Activated CD8-positive, alpha-beta memory T cell treated with anti-CD3 and anti-CD28 coated beads, Interleukin-2, amount 10 ng/mL, durations not matched to agents 7 days and 5 days (primary cell): Measurements from ENCODE around the gene FBXW5. TPM values are rescaled to one million over a fixed set of nuclear protein-coding genes. Genes with fewer than 3 reads are reported as not detected.

Source experiments
- ATAC-seq: fragments of 150-1000 bp; cut with Tn5 transposase; one replicate; pipeline ENCODE4 v1.10.0; 2021; ENCODE audit warnings: moderate library complexity
- CTCF ChIA-PET: fragments of 350-600 bp; sonication (Branson Sonifier 250); formaldehyde crosslinking; loops from one replicate; lab custom pipeline; 2021; ENCODE audit warnings: antibody characterized with exemption; lab: Charles Lee
- DNase-seq: peaks from one replicate; pipeline ENCODE4 v3.0.0-alpha.2; 2020
- H3K27ac Mint-ChIP-seq: one replicate; pipeline ENCODE4 v1.8.0; 2021; ENCODE audit warnings: mild to moderate bottlenecking, mixed read lengths
- H3K27me3 Mint-ChIP-seq: one replicate; pipeline ENCODE4 v1.8.0; 2021; ENCODE audit warnings: mixed read lengths
- H3K36me3 Mint-ChIP-seq: one replicate; pipeline ENCODE4 v1.8.0; 2021; ENCODE audit warnings: mild to moderate bottlenecking, mixed read lengths
- H3K4me1 Mint-ChIP-seq: one replicate; pipeline ENCODE4 v1.8.0; 2021; ENCODE audit warnings: mixed read lengths
- H3K4me3 Mint-ChIP-seq: one replicate; pipeline ENCODE4 v1.8.0; 2021; ENCODE audit warnings: mild to moderate bottlenecking, moderate library complexity, mixed read lengths
- H3K9me3 Mint-ChIP-seq: one replicate; pipeline ENCODE4 v1.8.0; 2022; ENCODE audit warnings: low read depth, mixed read lengths
- total RNA-seq, 2 experiments: library from RNA; stranded (reverse); gene quantifications; one replicate each; pipeline ENCODE4 v1.2.3, GENCODE V29; 2021

FBXW5 gene
- total RNA-seq, 2 experiments from 2014 or later = 106 to 107 TPM

DNA sequence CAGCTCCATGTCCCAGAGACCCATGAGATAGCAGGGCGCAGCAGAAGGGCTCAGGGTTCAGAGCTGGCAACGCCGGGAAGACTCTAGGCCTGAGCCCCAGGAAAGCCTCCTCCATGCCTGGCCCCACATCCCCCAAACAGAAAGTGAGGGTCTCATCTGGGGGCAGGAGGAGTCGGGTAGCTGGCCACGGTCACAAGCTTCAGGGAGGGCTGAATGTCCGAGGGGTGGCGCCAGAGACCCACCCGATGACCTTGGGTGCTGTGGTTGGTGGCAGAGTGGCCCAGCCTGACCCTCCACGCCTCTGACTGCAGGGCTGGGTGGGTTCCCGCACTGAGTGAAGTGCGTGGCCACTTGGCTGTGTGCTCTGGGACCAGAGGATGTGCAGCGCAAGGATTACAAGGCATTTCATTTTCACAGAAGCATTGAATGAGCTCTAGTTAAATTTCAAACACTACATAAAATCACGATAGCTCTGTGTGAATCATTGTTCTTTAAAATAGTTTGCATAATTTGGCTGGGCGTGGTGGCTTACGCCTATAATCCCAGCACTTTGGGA is 3.5 kb upstream of the FBXW5 start:
- H3K27me3 Mint-ChIP-seq = no peaks in the 10 kb centered on the region
- no peaks in the 10 kb centered on the region for H3K9me3 Mint-ChIP-seq
- H3K36me3 Mint-ChIP-seq = no peaks in the 10 kb centered on the region
- H3K4me1 Mint-ChIP-seq = peaks cover 16% of the 10 kb centered on the region
- H3K4me3 Mint-ChIP-seq = peak overlapping the region; percentile 15
- peak overlapping the region; percentile 54 for H3K27ac Mint-ChIP-seq
- DNase-seq (peak; percentile 57), ATAC-seq (no peak)
- CTCF ChIA-PET = interaction anchor here (0.6 to 7.3 kb wide), 29 partner anchors 11 to 288 kb away, joined by 3 to 183 read pairs (median 5); partner anchors contain the start of genes ABCA2, AJM1, CLIC3 and FUT7

DNA sequence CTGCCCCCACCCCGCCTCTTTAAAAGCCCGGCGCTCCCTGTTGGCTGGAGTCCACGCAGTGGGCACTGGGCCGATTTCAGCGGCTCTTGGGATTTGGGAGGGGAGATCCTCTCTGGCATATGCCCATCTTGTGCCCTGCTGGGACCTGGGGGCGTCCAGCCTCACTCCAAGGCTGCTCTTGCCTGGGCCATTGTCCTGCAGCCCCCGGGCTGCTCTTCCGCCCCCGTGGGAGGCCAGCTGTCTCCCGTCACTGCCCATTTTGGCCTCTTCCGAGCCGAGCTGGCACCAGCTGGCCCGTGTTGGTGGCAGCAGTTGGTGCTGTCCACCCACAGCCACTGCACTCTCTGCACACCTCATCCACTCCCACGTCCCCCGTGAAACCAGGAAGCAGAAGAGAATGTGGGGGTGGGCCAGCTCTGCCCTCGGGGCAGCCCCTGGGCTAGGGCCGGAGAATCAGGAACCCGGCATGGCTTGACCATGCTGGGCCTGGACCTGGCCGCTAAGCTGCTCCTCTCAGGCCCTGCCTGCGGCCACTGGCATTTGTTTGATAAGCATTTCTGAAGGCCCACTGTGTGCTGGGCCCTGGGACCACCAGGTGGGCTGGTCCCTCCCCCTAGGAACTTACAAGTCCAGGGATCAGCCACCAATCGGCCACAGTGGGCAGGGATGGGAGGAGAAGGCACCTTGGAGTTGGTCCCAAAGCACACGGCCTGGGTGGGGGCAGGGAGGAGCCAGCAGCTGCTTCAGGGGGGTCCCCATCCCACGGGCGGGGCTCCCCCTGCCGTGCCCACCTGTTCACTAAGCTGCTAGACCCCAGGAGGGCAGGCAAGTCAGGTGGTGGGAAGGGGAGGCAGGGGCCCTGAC is 2.7 kb upstream of the FBXW5 start:
- Mint-ChIP-seq H3K27me3 (no peaks in the 10 kb centered on the region), H3K36me3 (peaks cover 5% of the 10 kb centered on the region), H3K9me3 (no peaks in the 10 kb centered on the region), H3K4me3 (no peak overlapping the region), H3K4me1 (peaks cover 20% of the 10 kb centered on the region), H3K27ac (no peak overlapping the region)
- CTCF ChIA-PET = interaction anchor here (0.5 to 7.3 kb wide), 27 partner anchors 12 to 289 kb away, joined by 3 to 183 read pairs (median 6); partner anchors contain the start of genes ABCA2, AJM1, CLIC3 and FUT7
- ATAC-seq (no peak), DNase-seq (no peak)

- no peak for DNase-seq
- Mint-ChIP-seq H3K27me3 (no peaks in the 10 kb centered on the region), H3K27ac (no peak overlapping the region), H3K9me3 (no peaks in the 10 kb centered on the region), H3K4me3 (no peak overlapping the region), H3K4me1 (peaks cover 20% of the 10 kb centered on the region), H3K36me3 (peaks cover 9% of the 10 kb centered on the region)
- CTCF ChIA-PET = interaction anchor here (0.5 to 7.3 kb wide), 9 partner anchors 9 to 122 kb away, joined by 3 to 183 read pairs (median 6); partner anchors contain the start of genes ABCA2, AJM1, CLIC3 and FUT7
- no peak for ATAC-seq
These were observed 1.9 kb upstream of the FBXW5 start for GRCh38 chr9:136946228-136947027.

DNA sequence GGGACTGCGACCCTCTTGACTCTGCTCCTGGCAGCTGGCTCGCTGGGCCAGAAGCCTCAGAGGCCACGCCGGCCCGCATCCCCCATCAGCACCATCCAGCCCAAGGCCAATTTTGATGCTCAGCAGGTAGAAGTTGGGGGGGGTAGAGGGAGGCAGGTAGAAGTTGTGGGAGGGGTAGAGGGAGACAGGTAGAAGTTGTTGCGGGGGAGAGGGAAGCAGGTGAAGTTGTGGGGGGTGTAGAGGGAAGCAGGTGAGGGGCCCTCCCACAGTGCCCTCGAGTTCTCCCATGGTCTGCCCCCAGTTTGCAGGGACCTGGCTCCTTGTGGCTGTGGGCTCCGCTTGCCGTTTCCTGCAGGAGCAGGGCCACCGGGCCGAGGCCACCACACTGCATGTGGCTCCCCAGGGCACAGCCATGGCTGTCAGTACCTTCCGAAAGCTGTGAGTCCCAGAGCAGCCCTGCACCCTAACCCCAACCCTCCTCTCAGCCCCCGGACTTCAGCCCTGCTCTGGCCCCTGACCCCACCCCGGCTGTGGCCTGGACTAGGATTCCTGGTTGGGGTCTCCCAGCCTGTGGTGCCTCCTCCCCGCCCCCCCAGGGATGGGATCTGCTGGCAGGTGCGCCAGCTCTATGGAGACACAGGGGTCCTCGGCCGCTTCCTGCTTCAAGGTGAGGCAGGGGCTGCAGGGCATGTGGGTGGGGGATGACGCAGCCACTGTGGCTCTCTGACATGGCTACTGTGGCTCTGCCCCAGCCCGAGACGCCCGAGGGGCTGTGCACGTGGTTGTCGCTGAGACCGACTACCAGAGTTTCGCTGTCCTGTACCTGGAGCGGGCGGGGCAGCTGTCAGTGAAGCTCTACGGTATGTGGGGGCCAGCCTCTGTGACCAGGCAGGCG is 1.0 kb upstream of the FBXW5 start:
- no peak for ATAC-seq
- Mint-ChIP-seq H3K27ac (peak overlapping the region; percentile 81), H3K4me1 (peaks cover 20% of the 10 kb centered on the region), H3K27me3 (no peaks in the 10 kb centered on the region), H3K36me3 (peaks cover 13% of the 10 kb centered on the region), H3K4me3 (no peak overlapping the region), H3K9me3 (no peaks in the 10 kb centered on the region)
- CTCF ChIA-PET = interaction anchor here (0.7 to 7.3 kb wide), 12 partner anchors 8 to 122 kb away, joined by 3 to 183 read pairs (median 4); partner anchors contain the start of genes ABCA2, AJM1, CLIC3 and FUT7
- DNase-seq = no peak

GRCh38 chr9:136944212-136944518 is 373 bp downstream of the FBXW5 start:
- peak overlapping the region; percentile 79 for H3K4me3 Mint-ChIP-seq
- DNase-seq (no peak), ATAC-seq (no peak)
- H3K36me3 Mint-ChIP-seq = peaks cover 16% of the 10 kb centered on the region
- no peaks in the 10 kb centered on the region for H3K27me3 Mint-ChIP-seq
- peak overlapping the region; percentile 76 for H3K27ac Mint-ChIP-seq
- H3K9me3 Mint-ChIP-seq = no peaks in the 10 kb centered on the region
- peaks cover 18% of the 10 kb centered on the region for H3K4me1 Mint-ChIP-seq
- CTCF ChIA-PET = interaction anchor here (0.7 to 7.3 kb wide), 18 partner anchors 10 to 244 kb away, joined by 3 to 183 read pairs (median 5); partner anchors contain the start of genes ABCA2, AJM1, FUT7 and NPDC1

GRCh38 chr9:136943291-136944211 is 987 bp downstream of the FBXW5 start:
- H3K4me1 Mint-ChIP-seq = peaks cover 20% of the 10 kb centered on the region
- CTCF ChIA-PET = interaction anchor here (0.7 to 7.3 kb wide), 16 partner anchors 17 to 243 kb away, joined by 3 to 183 read pairs (median 5); partner anchors contain the start of genes ABCA2, AJM1, FUT7 and NPDC1
- ATAC-seq = peak; percentile 47
- H3K36me3 Mint-ChIP-seq = peaks cover 19% of the 10 kb centered on the region
- H3K27me3 Mint-ChIP-seq = no peaks in the 10 kb centered on the region
- H3K27ac Mint-ChIP-seq = peak overlapping the region; percentile 76
- H3K9me3 Mint-ChIP-seq = no peaks in the 10 kb centered on the region
- peak; percentile 69 for DNase-seq
- peak overlapping the region; percentile 79 for H3K4me3 Mint-ChIP-seq

DNA sequence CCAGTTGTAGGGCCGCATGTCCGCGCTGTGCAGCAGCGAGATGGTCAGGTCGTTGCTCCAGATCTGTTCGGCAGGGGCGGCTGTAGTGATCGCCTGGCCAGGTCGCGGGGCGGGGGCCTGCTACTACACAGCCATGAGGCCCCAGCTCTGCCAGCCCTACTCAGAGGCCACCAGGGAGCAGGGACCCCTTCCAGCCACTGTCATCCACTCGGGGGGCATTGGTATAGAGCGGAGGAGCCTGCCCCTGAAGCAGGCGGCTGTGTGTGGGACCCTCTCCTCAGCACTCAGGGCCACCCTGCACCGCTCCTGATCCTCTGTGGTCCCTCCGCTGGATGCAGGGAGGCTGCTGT is 1.7 kb downstream of the FBXW5 start:
- no peak for DNase-seq
- Mint-ChIP-seq H3K4me1 (peaks cover 17% of the 10 kb centered on the region), H3K27ac (no peak overlapping the region), H3K27me3 (no peaks in the 10 kb centered on the region), H3K4me3 (peak overlapping the region; percentile 79), H3K9me3 (no peaks in the 10 kb centered on the region), H3K36me3 (peaks cover 19% of the 10 kb centered on the region)
- ATAC-seq = no peak
- CTCF ChIA-PET = interaction anchor here (1.0 to 7.3 kb wide), 5 partner anchors 23 to 99 kb away, joined by 3 to 183 read pairs (median 6); partner anchors contain the start of genes AJM1 and FUT7

DNA sequence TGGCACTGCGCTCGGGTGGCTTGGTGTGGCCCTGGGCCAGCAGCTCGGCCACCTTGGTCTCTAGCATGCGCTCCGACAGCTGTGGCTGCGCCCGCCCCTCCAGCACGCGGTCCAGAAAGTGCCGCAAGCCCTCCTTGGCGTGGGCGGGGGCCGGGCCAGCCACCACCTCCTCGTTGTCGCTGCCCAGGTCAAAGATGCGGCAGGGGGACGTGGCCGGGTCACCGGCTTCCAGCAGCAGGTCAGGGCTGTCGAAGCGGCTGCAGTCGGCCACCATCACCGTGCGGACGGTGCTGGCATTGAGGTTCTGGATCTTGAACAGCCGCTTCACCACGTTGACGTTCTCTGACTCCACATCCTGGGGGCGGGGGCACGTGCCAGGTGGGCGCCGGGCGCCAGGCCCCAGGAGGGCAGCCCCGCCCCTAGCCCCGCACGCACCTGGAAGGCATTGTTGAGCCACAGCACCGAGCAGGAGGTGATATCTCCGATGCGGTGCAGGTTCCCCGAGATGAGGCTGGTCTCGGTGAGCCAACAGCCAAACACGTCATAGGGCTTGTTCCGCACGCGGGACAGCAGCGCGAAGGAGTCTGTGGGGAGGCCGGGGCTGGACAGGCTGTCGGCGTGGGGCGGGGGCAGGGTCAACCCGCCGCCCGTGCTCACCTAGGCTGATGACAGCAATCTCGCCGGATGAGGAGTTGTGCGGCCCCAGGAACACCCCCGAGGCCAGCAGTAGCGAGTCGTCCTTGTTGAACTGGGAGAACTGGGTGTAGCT is 2.2 kb downstream of the FBXW5 start:
- H3K9me3 Mint-ChIP-seq = no peaks in the 10 kb centered on the region
- DNase-seq = no peak
- H3K27me3 Mint-ChIP-seq = no peaks in the 10 kb centered on the region
- no peak for ATAC-seq
- CTCF ChIA-PET = interaction anchor here (1.0 kb wide), 1 partner anchor 93 kb away, joined by 3 read pairs; no protein-coding TSS in a partner anchor
- peaks cover 20% of the 10 kb centered on the region for H3K36me3 Mint-ChIP-seq
- H3K4me1 Mint-ChIP-seq = peaks cover 17% of the 10 kb centered on the region
- no peak overlapping the region for H3K27ac Mint-ChIP-seq
- peak overlapping the region; percentile 79 for H3K4me3 Mint-ChIP-seq

DNA sequence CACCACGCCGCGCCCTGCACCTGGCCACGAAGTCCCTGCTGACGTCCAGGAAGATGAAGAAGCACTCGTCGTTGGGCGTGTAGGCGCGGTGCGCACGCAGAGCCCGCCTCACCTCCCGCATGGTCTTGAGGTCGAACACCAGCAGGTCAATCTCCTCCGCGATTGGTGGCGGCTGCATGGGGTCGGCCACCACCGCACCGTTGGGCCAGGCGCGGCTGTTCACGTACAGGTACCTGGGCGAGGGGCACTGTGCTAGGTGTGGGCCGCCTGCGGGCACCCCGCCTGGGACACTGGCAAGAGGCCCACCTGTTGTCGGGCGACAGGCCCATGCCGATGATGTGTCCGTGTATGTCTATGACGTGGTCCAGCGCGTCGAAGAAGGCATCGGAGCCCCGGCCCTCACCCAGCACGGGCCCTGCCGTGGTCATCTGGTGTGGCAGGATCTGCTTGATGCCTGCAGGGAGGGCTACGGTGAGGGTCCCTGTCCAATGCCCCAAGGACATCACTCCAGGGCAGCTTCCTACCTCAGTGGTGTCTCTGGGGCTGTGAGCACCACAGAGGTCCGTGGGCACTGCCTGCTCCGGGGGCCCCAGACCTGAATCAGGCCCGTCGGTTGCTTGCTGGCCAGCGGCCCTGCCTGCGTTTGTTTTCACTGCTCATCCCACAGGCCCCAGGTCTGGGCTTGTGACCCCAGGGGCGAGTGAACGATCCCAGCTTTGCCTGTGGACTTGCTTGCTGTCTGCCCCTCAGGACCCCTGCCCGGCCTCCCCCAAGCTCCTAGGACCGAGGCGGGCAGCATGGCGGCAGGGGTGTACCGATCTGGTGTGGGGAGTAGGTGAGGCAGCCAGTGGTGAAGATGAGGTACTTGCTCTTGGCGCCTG is 3.1 kb downstream of the FBXW5 start:
- no peak overlapping the region for H3K27ac Mint-ChIP-seq
- ATAC-seq (no peak), DNase-seq (no peak)
- peaks cover 17% of the 10 kb centered on the region for H3K4me1 Mint-ChIP-seq
- H3K27me3 Mint-ChIP-seq = no peaks in the 10 kb centered on the region
- no peaks in the 10 kb centered on the region for H3K9me3 Mint-ChIP-seq
- H3K4me3 Mint-ChIP-seq = no peak overlapping the region
- CTCF ChIA-PET = interaction anchor here (1.0 kb wide), 1 partner anchor 93 kb away, joined by 3 read pairs; no protein-coding TSS in a partner anchor
- peaks cover 22% of the 10 kb centered on the region for H3K36me3 Mint-ChIP-seq

DNA sequence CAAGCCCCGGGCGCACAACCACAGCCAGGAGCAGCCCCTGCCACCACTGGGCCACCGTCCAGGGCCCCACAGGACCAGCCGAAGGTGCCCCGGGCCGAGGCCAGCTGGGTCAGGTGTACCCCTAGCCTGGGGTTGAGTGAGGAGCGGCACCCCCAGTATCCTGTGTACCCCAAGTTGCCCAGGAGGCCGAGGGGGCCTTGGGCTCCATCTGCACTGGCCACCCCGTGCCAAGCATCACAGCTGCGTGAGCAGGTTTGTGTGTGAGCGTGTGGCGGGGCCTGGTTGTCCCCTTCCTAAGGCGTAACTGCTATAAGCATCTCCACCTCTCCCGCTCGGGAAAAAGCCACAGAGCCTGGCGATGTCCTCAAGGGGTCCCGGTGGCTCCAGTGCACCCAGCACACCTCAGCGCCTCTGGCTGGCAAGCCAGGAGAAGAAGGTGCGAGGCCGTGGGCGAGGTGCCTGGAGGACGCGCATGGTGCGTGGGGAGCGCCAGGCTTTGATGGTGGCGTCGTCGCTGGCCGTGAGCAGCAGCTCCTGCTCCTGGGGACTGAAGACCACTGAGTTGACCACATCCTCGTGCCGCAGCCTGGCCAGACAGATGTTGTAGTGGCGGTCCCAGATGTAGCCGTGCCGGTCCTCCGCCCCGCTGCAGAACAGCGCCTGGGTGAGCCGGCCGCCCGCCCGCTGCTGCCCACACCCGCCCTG is 3.9 kb downstream of the FBXW5 start:
- H3K4me1 Mint-ChIP-seq = peaks cover 17% of the 10 kb centered on the region
- no peak for DNase-seq
- peaks cover 24% of the 10 kb centered on the region for H3K36me3 Mint-ChIP-seq
- no peak overlapping the region for H3K4me3 Mint-ChIP-seq
- H3K9me3 Mint-ChIP-seq = no peaks in the 10 kb centered on the region
- ATAC-seq = no peak
- H3K27ac Mint-ChIP-seq = no peak overlapping the region
- CTCF ChIA-PET = no interaction called here
- no peaks in the 10 kb centered on the region for H3K27me3 Mint-ChIP-seq
